H9 (cell line): ENCODE measurements around the gene CFAP47. TPM values are rescaled to one million over a fixed set of nuclear protein-coding genes. Genes with fewer than 3 reads are reported as not detected.

Source experiments
- DNase-seq: peaks from one replicate; pipeline ENCODE4 v3.0.0-alpha.2; 2017
- H2AFZ ChIP-seq: one replicate; pipeline ENCODE4 v1.6.1; 2013; ENCODE audit warnings: mild to moderate bottlenecking, low read length, control low read depth, moderate library complexity
- H2AK5ac ChIP-seq: 2 replicates; pipeline ENCODE4 v1.6.1; 2013; ENCODE audit warnings: low read length, control low read depth, mixed read lengths; ENCODE audit not compliant: insufficient read length
- H2BK120ac ChIP-seq: one replicate; pipeline ENCODE4 v1.6.1; 2013; ENCODE audit warnings: low read depth, mild to moderate bottlenecking, low read length, control low read depth, inconsistent platforms; ENCODE audit not compliant: poor library complexity, severe bottlenecking
- H2BK12ac ChIP-seq: 2 replicates; pipeline ENCODE4 v1.6.1; 2013; ENCODE audit warnings: low read length, control low read depth, mixed read lengths, low read depth; ENCODE audit not compliant: insufficient read length
- H2BK15ac ChIP-seq: 2 replicates; pipeline ENCODE4 v1.6.1; 2013; ENCODE audit warnings: low read depth, low read length, control low read depth
- H2BK20ac ChIP-seq: one replicate; pipeline ENCODE4 v1.6.1; 2013; ENCODE audit warnings: low read depth, mild to moderate bottlenecking, low read length, control low read depth, inconsistent platforms; ENCODE audit not compliant: poor library complexity, severe bottlenecking
- H2BK5ac ChIP-seq: 2 replicates; pipeline ENCODE4 v1.6.1; 2013; ENCODE audit warnings: low read length, control low read depth, mixed read lengths; ENCODE audit not compliant: insufficient read length
- H3K14ac ChIP-seq: 2 replicates; pipeline ENCODE4 v1.6.1; 2013; ENCODE audit warnings: low read length, control low read depth; ENCODE audit not compliant: insufficient read depth
- H3K18ac ChIP-seq: 2 replicates; pipeline ENCODE4 v1.6.1; 2013; ENCODE audit warnings: low read depth, mild to moderate bottlenecking, mixed read lengths, low read length, control low read depth; ENCODE audit not compliant: insufficient read length
- H3K23ac ChIP-seq: 2 replicates; pipeline ENCODE4 v1.6.1; 2013; ENCODE audit warnings: low read length, control low read depth, mixed read lengths, low read depth; ENCODE audit not compliant: insufficient read length
- H3K23me2 ChIP-seq: 2 replicates; pipeline ENCODE4 v1.6.1; 2013; ENCODE audit warnings: low read depth, mild to moderate bottlenecking, mixed read lengths, low read length, control low read depth; ENCODE audit not compliant: insufficient read length, poor library complexity, severe bottlenecking
- H3K27ac ChIP-seq: 2 replicates; pipeline ENCODE4 v1.5.1; 2013; ENCODE audit warnings: low read length, control low read depth, mixed read lengths, low read depth; ENCODE audit not compliant: insufficient read length
- H3K27me3 ChIP-seq: 2 replicates; pipeline ENCODE4 v1.6.1; 2013; ENCODE audit warnings: low read length, control low read depth, inconsistent platforms; ENCODE audit not compliant: insufficient read depth
- H3K4ac ChIP-seq: 2 replicates; pipeline ENCODE4 v1.6.1; 2013; ENCODE audit warnings: low read depth, mild to moderate bottlenecking, control low read depth, inconsistent platforms, low read length, moderate library complexity
- H3K4me1 ChIP-seq: 2 replicates; pipeline ENCODE4 v1.6.1; 2013; ENCODE audit warnings: low read length, control low read depth, inconsistent platforms; ENCODE audit not compliant: insufficient read depth
- H3K4me2 ChIP-seq: 2 replicates; pipeline ENCODE4 v1.6.1; 2013; ENCODE audit warnings: low read length, control low read depth, mixed read lengths; ENCODE audit not compliant: insufficient read length, insufficient read depth
- H3K56ac ChIP-seq: 2 replicates; pipeline ENCODE4 v1.6.1; 2013; ENCODE audit warnings: low read depth, mild to moderate bottlenecking, mixed read lengths, low read length, control low read depth; ENCODE audit not compliant: insufficient read length
- H3K79me1 ChIP-seq: 2 replicates; pipeline ENCODE4 v1.6.1; 2013; ENCODE audit warnings: low read depth, mild to moderate bottlenecking, moderate library complexity, low read length, control low read depth, inconsistent platforms; ENCODE audit not compliant: insufficient read depth, poor library complexity, severe bottlenecking
- H3K79me2 ChIP-seq: 2 replicates; pipeline ENCODE4 v1.6.1; 2013; ENCODE audit warnings: low read length, control low read depth, inconsistent platforms; ENCODE audit not compliant: insufficient read depth
- H3K9ac ChIP-seq: 2 replicates; pipeline ENCODE4 v1.6.1; 2013; ENCODE audit warnings: low read length, control low read depth, mixed read lengths; ENCODE audit not compliant: insufficient read length; ENCODE audit errors: extremely low read depth
- H3K9me3 ChIP-seq: one replicate; pipeline ENCODE4 v1.6.1; 2013; ENCODE audit warnings: low read depth, low read length, inconsistent platforms; ENCODE audit not compliant: control insufficient read depth
- H3T11ph ChIP-seq: one replicate; pipeline ENCODE4 v1.6.1; 2013; ENCODE audit warnings: mild to moderate bottlenecking, low read length, control low read depth, inconsistent platforms
- H4K20me1 ChIP-seq: one replicate; pipeline ENCODE4 v1.6.1; 2013; ENCODE audit not compliant: control insufficient read depth, insufficient read length, insufficient read depth
- H4K5ac ChIP-seq: 2 replicates; pipeline ENCODE4 v1.6.1; 2013; ENCODE audit warnings: low read depth, mild to moderate bottlenecking, mixed read lengths, low read length, control low read depth; ENCODE audit not compliant: insufficient read length
- H4K8ac ChIP-seq: replicated peaks from 2 replicates; pipeline ENCODE4 v1.6.1; 2013; ENCODE audit warnings: low read length, control low read depth, mixed read lengths, low read depth; ENCODE audit not compliant: insufficient read length
- H4K91ac ChIP-seq: 2 replicates; pipeline ENCODE4 v1.6.1; 2013; ENCODE audit warnings: low read depth, mild to moderate bottlenecking, moderate library complexity, mixed read lengths, low read length, control low read depth; ENCODE audit not compliant: insufficient read length
- H3K27ac Mint-ChIP-seq, 3 experiments: 2 replicates in 2 of 3; 3 replicates in 1 of 3; pipeline ENCODE4 v1.8.0; 2020 to 2021; ENCODE audit warnings: mixed read lengths in 3 of 3, mild to moderate bottlenecking in 1 of 3, moderate library complexity in 1 of 3
- H3K27me3 Mint-ChIP-seq: 2 replicates; pipeline ENCODE4 v1.8.0; 2021; ENCODE audit warnings: low read depth, mild to moderate bottlenecking, moderate library complexity, mixed read lengths
- H3K36me3 Mint-ChIP-seq, 3 experiments: 2 replicates in 2 of 3; 3 replicates in 1 of 3; pipeline ENCODE4 v1.8.0; 2020 to 2021; ENCODE audit warnings: low read depth in 3 of 3, mixed read lengths in 3 of 3; ENCODE audit not compliant: insufficient read depth in 1 of 3
- H3K4me1 Mint-ChIP-seq, 2 experiments: 2 replicates each; pipeline ENCODE4 v1.8.0; 2020; ENCODE audit warnings: mixed read lengths in 2 of 2
- H3K4me3 Mint-ChIP-seq, 2 experiments: 2 replicates in 1 of 2; 3 replicates in 1 of 2; pipeline ENCODE4 v1.8.0; 2020 to 2021; ENCODE audit warnings: mild to moderate bottlenecking in 2 of 2, mixed read lengths in 2 of 2, moderate library complexity in 1 of 2
- H3K9me3 Mint-ChIP-seq, 2 experiments: 2 replicates in 1 of 2; 3 replicates in 1 of 2; pipeline ENCODE4 v1.8.0; 2020; ENCODE audit warnings: mild to moderate bottlenecking in 2 of 2, mixed read lengths in 2 of 2, moderate library complexity in 1 of 2
- WGBS: extraction: QIAGEN DNeasy Blood & Tissue Kit; methylation state at CpG from one replicate; pipeline ENCODE4 v1.1.7; 2013; ENCODE audit warnings: missing lambda C conversion rate, low lambda C conversion rate, mixed read lengths; ENCODE audit not compliant: insufficient read length; ENCODE audit errors: extremely low coverage; 5-methylcytosine and 5-hydroxymethylcytosine counted together
- total RNA-seq: library from RNA; stranded (reverse); gene quantifications from 2 replicates; pipeline ENCODE4 v1.2.1, GENCODE V29; 2021
- TF ChIP-seq, protein P1 (sequence below): fragments of 200-600 bp; sonication (generic); conservative IDR thresholded peaks from 3 replicates; pipeline ENCODE4 v1.8.0; 2021; ENCODE audit warnings: antibody characterized with exemption, mild to moderate bottlenecking

Gene CFAP47
- total RNA-seq, 1 experiment from 2014 or later = not detected

DNA sequence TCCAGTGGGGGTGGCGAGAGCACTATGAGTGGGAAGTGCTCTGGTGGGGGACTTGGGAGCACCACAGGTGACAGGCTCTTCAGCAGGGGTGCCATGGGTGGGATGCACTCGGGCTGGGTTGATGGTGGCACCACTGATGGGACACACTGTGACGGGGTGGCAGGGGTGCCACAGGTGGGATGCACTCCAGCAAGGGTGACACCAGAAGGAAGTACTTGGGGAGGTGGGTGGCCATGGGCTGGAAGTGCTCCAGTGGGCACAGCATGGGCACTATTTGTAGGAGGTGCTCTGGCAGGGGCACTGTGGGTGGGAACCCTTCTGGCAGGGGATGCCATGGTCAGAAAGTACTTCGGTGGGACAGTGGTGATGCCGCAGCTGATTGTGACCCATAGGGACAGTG lies 346.6 kb downstream of the CFAP47 start:
- Histone ChIP-seq H3K56ac (no peak overlapping the region), H3K79me1 (no peaks in the 10 kb centered on the region), H3K9me3 (no peaks in the 10 kb centered on the region), H3K14ac (no peak overlapping the region), H3K9ac (no peak overlapping the region), H4K8ac (no peak overlapping the region), H2AK5ac (no peak overlapping the region), H2AFZ (no peak overlapping the region), H2BK20ac (no peak overlapping the region), H2BK5ac (no peak overlapping the region), H3K23me2 (no peaks in the 10 kb centered on the region), H2BK15ac (no peak overlapping the region), H4K20me1 (no peaks in the 10 kb centered on the region), H3K23ac (no peak overlapping the region), H2BK12ac (no peak overlapping the region), H4K91ac (no peak overlapping the region), H3K4ac (no peak overlapping the region), H2BK120ac (no peak overlapping the region), H3K18ac (no peak overlapping the region), H3K27me3 (no peaks in the 10 kb centered on the region), H3K4me2 (no peak overlapping the region), H3K79me2 (no peaks in the 10 kb centered on the region), H3K4me1 (no peaks in the 10 kb centered on the region), H3T11ph (no peak overlapping the region), H4K5ac (no peak overlapping the region), H3K27ac (no peak overlapping the region)
- Mint-ChIP-seq H3K27ac (no peak overlapping the region), H3K9me3 (peaks cover 62 to 66% of the 10 kb centered on the region in 2 experiments), H3K4me3 (no peak overlapping the region), H3K36me3 (peaks cover 3 to 9% (median 7%) of the 10 kb centered on the region in 3 experiments; a peak in 6 of 7 replicates), H3K4me1 (no peaks in the 10 kb centered on the region), H3K27me3 (0 out of 2 replicates have a peak, but pooled peaks cover 1% of the 10 kb centered on the region)
- TF ChIP-seq, protein P1, sequence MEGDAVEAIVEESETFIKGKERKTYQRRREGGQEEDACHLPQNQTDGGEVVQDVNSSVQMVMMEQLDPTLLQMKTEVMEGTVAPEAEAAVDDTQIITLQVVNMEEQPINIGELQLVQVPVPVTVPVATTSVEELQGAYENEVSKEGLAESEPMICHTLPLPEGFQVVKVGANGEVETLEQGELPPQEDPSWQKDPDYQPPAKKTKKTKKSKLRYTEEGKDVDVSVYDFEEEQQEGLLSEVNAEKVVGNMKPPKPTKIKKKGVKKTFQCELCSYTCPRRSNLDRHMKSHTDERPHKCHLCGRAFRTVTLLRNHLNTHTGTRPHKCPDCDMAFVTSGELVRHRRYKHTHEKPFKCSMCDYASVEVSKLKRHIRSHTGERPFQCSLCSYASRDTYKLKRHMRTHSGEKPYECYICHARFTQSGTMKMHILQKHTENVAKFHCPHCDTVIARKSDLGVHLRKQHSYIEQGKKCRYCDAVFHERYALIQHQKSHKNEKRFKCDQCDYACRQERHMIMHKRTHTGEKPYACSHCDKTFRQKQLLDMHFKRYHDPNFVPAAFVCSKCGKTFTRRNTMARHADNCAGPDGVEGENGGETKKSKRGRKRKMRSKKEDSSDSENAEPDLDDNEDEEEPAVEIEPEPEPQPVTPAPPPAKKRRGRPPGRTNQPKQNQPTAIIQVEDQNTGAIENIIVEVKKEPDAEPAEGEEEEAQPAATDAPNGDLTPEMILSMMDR = no peak
- no CpG with 5 or more reads among the region's 5 CpGs for WGBS
- no peak for DNase-seq
